Measurements from ENCODE around the gene SLC22A14. TPM values are rescaled to one million over a fixed set of nuclear protein-coding genes. Genes with fewer than 3 reads are reported as not detected.

Gene SLC22A14
- total and polyA plus RNA-seq, 2 donors (not counting 1 experiment from before 2014, with no cell fraction given) = not detected

- 97% methylated on average over 6 of the region's 9 CpGs for WGBS (ENCODE audit: insufficient coverage)
- Histone ChIP-seq H3K79me2 (ENCODE audit: control insufficient read depth, insufficient read depth, low read length) (no peaks in the 10 kb centered on the region), H3K4me2 (replicated peaks; ENCODE audit: low read depth, low read length, poor library complexity, severe bottlenecking) (no peak overlapping the region), H4K20me1 (ENCODE audit: control insufficient read depth, insufficient read depth, low read length, poor library complexity, severe bottlenecking) (no peaks in the 10 kb centered on the region), H3K4me3 (ENCODE audit: control extremely low read depth in 1 of 5, extremely low read depth in 1 of 5, insufficient read depth in 1 of 5, low read depth in 2 of 5, low read length in 4 of 5) (no peak overlapping the region), H3K36me3 (replicated peaks in 1 of 2; ENCODE audit: control extremely low read depth in 1 of 2, control insufficient read depth in 1 of 2, extremely low read depth in 1 of 2, insufficient read depth in 2 of 2, low read length in 1 of 2) (no peaks in the 10 kb centered on the region), H3K9ac (ENCODE audit: low read length) (no peak overlapping the region), H3K27me3 (replicated peaks in 1 of 4; ENCODE audit: control extremely low read depth in 1 of 4, control insufficient read depth in 3 of 4, insufficient read depth in 4 of 4, low read length in 3 of 4) (no peaks in the 10 kb centered on the region), H3K4me1 (ENCODE audit: control insufficient read depth in 2 of 2, insufficient read depth in 2 of 2, low read length in 2 of 2) (no peaks in the 10 kb centered on the region), H3K9me3 (ENCODE audit: control extremely low read depth in 1 of 3, control insufficient read depth in 2 of 3, insufficient read depth in 1 of 3, low read length in 2 of 3) (no peaks in the 10 kb centered on the region), H3K27ac (ENCODE audit: low read length in 2 of 2) (no peak overlapping the region), H2AFZ (ENCODE audit: insufficient read depth, low read depth, low read length, poor library complexity, severe bottlenecking) (no peak overlapping the region)
- no peak overlapping the region for H3K27ac Mint-ChIP-seq
- no peak for ATAC-seq (ENCODE audit: low read depth)
- intact Hi-C loops (cut with micrococcal nuclease) = no loop called here
- DNase-seq = no peak
- H3K9me3 Mint-ChIP-seq (ENCODE audit: insufficient read depth) = no peaks in the 10 kb centered on the region
- CTCF ChIA-PET = interaction anchor here (0.6 to 1.3 kb wide), 2 partner anchors 16 to 49 kb away, joined by 3 to 4 read pairs; partner anchors contain the start of gene XYLB
- TF ChIP-seq EZH2 (IDR thresholded peaks at IDR 0.05; ENCODE audit: borderline replicate concordance, insufficient read depth, low read depth, low read length, poor library complexity, severe bottlenecking) (no peak), CTCF (IDR thresholded peaks at IDR 0.05) (no peak)
- H3K4me3 Mint-ChIP-seq = no peak overlapping the region
- POLR2A ChIA-PET = no interaction called here
- no peaks in the 10 kb centered on the region for H3K4me1 Mint-ChIP-seq
- no peaks in the 10 kb centered on the region for H3K27me3 Mint-ChIP-seq
These were observed 80.7 kb downstream of the SLC22A14 start for GRCh38 chr3:38362825-38363224.

GRCh38 chr3:38364721-38365400 lies 82.8 kb downstream of the SLC22A14 start:
- Mint-ChIP-seq H3K4me1 (no peaks in the 10 kb centered on the region), H3K27ac (no peak overlapping the region), H3K4me3 (no peak overlapping the region), H3K9me3 (ENCODE audit: insufficient read depth) (no peaks in the 10 kb centered on the region), H3K27me3 (no peaks in the 10 kb centered on the region)
- Histone ChIP-seq H4K20me1 (ENCODE audit: control insufficient read depth, insufficient read depth, low read length, poor library complexity, severe bottlenecking) (no peaks in the 10 kb centered on the region), H3K4me2 (replicated peaks; ENCODE audit: low read depth, low read length, poor library complexity, severe bottlenecking) (no peak overlapping the region), H3K27me3 (replicated peaks in 1 of 4; ENCODE audit: control extremely low read depth in 1 of 4, control insufficient read depth in 3 of 4, insufficient read depth in 4 of 4, low read length in 3 of 4) (no peaks in the 10 kb centered on the region), H3K4me3 (ENCODE audit: control extremely low read depth in 1 of 5, extremely low read depth in 1 of 5, insufficient read depth in 1 of 5, low read depth in 2 of 5, low read length in 4 of 5) (no peak overlapping the region), H2AFZ (ENCODE audit: insufficient read depth, low read depth, low read length, poor library complexity, severe bottlenecking) (no peak overlapping the region), H3K4me1 (ENCODE audit: control insufficient read depth in 2 of 2, insufficient read depth in 2 of 2, low read length in 2 of 2) (no peaks in the 10 kb centered on the region), H3K9ac (ENCODE audit: low read length) (no peak overlapping the region), H3K79me2 (ENCODE audit: control insufficient read depth, insufficient read depth, low read length) (no peaks in the 10 kb centered on the region), H3K36me3 (replicated peaks in 1 of 2; ENCODE audit: control extremely low read depth in 1 of 2, control insufficient read depth in 1 of 2, extremely low read depth in 1 of 2, insufficient read depth in 2 of 2, low read length in 1 of 2) (no peaks in the 10 kb centered on the region), H3K9me3 (ENCODE audit: control extremely low read depth in 1 of 3, control insufficient read depth in 2 of 3, insufficient read depth in 1 of 3, low read length in 2 of 3) (no peaks in the 10 kb centered on the region), H3K27ac (ENCODE audit: low read length in 2 of 2) (no peak overlapping the region)
- ATAC-seq (ENCODE audit: low read depth) = no peak
- DNase-seq = no peak
- intact Hi-C loops (cut with micrococcal nuclease) = no loop called here
- ChIA-PET POLR2A (no interaction called here), CTCF (no interaction called here)
- 100% methylated on average over 5 of the region's 6 CpGs for WGBS (ENCODE audit: insufficient coverage)
- no peak for TF ChIP-seq EZH2 (IDR thresholded peaks at IDR 0.05; ENCODE audit: borderline replicate concordance, insufficient read depth, low read depth, low read length, poor library complexity, severe bottlenecking)
- TF ChIP-seq CTCF (IDR thresholded peaks at IDR 0.05) = no peak
